HG03025 (cell line): ENCODE measurements around the gene OR7G2.
"Not testable (repeated sequence)": the region's sequence is repeated elsewhere in the genome, so short reads cannot be mapped to it uniquely, and the experiment has no call there.

ENCODE experiments used
- ATAC-seq: cut with Tn5 transposase; IDR thresholded peaks from one replicate; pipeline ENCODE4 v1.9.1; 2021; ENCODE audit warnings: mild to moderate bottlenecking, moderate library complexity; ENCODE audit not compliant: unreplicated experiment, low FRiP score

The OR7G2 gene

DNA sequence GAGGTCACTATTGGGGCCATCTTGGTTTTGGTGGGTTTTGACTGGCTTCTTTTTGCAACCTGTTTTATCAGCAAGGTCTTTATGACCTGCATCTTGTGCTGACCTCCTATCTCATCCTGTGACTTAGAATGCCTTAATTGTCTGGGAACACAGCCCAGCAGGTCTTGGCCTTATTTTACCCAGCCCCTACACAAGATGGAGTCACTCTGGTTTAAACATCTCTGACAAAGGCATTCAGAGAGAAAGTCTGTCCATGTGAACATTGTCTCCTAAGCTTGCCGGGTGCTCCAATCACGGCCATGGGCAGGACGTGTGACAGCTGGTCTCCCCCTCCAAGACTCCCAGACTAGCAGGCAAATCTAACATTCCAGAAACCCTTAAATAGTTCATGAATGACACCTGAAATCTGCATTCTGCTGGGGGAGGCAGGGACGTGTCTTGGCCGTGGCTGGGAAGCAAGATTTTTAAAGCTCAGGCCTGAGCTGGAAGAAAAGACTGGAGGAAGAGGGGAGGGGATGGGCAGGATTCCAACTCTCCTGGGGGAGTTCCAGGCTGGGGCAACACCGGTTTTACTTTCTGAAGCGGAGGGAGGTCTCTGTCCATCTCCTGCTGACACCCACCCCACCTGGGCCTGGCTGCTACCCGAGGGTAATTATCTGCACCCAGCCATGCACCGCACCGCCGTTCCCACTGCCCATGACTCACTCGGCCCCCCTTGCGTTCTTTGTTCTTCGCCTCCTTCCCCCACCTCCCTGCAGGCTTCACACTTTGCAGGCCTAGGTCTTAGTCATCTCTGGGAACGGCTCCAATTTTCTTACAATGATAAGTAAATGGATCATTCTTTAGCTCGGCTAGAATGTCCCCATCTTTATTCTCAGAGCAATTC, 32.0 kb downstream of the OR7G2 start:
- ATAC-seq: no peak

DNA sequence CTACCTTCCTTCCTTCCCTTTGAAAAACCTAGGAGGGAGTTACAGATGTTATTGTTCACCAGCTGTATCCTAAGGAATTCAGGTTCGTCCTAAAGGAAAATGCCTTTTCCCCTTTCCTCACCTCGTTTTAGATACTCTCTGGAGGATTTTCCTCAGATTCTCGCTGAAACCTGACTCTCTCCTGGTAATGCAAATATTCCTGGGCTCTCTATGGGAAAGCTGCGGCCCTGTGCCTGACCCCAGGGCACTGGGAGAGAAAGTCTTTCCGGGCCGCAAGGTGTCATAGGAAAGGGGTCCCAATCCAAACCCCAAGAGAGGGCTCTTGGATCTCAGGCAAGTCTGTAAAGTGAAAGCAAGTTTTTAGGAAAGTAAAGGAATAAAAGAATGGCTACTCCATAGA, 33.5 kb downstream of the OR7G2 start:
- no peak for ATAC-seq

DNA sequence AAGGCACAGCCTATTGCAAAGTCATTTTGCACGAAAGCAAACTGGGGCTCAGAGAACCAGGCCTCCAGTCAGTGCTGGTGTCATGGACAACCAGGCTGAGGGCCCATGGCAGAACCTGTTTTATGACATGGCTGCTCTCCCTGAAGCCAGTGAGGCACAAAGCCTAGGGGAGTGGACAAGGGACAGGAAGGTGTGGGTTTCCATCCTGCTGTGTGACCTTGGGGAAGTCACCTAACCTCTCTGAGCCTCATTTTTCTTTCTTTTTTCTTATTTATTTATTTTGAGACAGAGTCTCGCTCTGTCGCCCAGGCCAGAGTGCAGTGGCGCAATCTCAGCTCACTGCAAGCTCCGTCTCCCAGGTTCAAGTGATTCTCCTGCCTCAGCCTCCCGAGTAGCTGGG, 35.6 kb downstream of the OR7G2 start:
- not testable (repeated sequence) for ATAC-seq

DNA sequence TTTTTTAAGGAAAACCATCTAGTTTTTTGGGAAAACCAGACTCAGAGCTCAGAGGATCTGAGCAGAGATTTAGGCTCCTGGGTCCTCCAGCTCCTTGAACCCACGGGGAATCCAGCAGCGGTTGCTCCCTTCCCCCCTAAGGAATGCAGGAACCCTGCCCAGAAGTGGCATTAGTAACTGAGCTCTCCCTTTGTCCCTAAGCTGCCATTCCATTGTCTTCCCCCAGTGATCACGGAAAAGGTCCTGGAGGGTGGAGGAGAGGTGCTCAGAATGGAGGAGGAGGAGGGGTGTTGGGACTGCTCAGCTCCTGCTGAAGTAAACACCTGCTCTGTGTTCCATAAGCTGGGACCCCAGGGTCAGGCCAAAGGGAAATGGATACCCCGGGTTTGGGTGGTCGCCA, 37.2 kb downstream of the OR7G2 start:
- no peak for ATAC-seq

DNA sequence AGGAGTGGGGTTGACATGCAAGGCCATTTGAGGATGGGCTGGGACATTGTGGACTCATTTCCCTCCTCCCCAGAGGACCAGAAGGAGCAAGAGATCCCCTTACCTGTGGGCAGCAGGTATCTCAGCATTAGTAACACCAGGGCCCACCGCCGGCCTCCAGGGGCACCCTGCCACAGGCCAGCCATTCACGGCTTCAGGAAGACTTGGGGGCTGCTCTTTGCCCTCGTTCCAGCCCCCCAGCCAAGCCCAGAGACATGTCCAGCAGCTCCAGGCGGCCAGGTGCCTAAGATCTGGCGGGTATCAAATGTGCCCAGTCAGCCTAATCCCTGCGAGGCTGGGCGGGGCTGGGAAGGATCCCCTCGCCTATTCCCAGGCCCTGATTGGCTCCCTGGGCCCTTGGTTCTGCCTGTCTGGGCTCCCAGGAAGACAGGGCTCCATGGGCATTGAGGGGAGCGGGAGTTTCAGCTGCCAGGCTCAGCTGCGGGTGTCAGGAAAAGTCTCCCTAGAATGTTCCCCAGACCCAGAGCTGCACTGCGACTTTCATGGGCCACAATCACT, 41.7 kb downstream of the OR7G2 start:
- no peak for ATAC-seq

DNA sequence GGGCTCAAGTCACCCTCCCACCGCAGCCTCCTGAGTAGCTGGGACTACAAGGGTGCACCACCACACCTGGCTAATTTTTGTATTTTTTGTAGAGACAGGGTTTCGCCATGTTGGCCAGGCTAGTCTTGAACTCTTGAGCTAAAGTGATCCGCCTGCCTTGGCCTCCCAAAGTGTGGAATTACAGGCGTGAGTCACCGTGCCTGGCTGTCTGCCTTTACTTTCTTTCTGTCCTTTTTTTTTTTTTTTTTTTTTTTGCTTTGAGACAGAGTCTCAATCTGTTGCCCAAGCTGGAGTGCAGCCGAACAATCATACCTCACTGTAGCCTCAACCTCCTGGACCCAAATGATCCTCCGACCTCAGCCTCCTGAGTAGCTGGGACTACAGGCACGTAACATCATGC, 45.4 kb downstream of the OR7G2 start:
- ATAC-seq: no peak

DNA sequence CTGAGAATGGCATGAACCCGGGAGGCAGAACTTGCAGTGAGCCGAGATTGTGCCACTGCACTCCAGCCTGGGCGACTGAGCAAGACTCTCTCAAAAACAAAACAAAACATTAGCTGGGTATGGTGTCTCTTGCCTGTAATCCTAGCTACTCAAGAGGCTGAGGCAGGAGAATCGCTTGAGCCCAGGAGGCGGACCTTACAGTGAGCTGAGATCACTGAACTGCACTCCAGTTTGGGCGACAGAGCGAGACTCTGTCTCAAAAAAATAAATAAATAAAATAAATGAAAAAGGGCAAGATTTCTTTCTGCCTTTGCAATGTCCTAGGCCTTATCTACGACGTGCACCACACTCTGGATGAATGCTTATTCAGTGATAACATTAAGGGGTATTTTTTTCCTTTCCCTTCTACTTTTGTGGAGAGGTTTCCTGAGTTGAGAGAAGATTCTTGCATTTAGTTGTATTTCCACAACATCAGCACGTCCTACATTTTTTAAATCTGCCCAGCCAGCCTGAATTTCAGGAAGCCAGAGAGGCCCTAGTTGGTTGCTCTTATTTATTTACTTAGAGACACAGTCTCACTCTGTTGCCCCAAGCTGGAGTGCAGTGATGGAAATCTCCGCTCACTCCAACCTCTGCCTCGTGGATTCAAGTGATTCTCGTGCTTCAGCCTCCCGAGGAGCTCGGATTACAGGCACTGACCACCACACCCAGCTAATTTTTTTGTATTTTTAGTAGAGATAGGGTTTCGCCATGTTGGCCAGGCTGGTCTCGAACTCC, 46.5 kb downstream of the OR7G2 start:
- no peak for ATAC-seq

DNA sequence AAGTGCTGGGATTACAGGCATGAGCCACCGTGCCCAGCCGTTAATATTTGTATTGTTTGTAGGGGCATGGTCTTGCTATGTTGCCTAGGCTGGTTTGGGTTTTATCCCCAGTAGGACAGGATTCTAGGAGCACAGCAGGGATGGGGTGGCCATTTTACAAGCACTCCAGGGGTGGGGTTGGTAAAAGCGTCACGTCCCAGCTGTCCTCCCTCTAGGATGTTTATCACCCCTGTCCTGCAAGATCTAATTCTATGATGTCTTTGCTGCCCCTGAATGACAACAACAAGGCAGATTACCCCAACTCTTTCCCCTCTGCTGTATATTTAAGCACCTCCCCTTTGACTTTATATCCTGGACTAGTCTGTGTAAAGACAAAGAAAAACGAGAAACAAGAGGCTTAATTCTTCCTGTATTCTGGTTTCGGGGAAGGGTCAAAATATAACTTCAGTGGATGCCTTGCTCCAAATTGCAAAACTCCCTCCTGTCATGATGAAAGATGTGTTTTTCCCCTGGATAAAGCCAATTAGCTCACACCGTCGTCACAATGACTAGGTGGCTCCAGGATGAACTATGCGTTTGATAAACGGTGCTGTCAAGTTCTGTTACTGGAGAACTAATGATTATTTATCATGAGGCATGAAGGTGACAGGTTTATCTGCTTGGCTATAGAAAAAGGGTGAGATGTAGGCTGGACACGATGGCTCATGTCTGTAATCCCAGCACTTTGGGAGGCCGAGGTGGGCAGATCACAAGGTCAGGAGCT, 48.2 kb downstream of the OR7G2 start:
- ATAC-seq: no peak

DNA sequence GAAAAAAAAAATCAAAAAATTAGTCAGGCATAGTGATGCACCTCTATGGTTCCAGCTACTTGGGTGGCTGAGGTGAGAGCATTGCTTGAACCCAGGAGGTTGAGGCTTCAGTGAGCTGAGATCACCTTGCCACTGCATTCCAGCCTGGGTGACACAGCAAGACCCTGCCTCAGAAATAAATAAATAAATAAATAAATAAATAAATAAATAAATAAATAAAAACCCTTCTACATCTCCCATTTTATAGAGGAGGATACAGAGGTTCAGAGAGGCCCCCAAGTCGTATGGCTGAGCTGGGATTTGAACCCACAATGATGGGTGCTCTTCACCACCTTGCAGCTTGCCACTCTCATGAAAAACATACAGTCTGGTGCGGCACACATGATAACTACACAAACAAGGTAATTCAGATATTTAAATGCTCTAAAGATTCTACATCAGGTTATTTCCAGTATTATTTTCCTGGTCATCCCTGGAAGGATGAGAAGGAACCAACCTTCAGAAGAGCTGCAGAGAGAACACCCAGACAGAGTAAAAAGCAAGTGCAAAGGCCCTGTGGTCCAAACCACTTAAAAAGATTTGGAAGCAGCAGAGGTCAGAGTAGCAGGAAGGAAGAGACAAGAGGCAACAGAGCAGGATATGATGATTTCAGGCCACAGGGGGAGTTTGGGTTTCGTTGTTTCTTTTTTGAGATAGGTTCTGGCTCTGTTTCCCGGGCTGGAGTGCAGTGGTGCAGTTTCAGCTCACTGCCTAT, 49.6 kb downstream of the OR7G2 start:
- no peak for ATAC-seq

DNA sequence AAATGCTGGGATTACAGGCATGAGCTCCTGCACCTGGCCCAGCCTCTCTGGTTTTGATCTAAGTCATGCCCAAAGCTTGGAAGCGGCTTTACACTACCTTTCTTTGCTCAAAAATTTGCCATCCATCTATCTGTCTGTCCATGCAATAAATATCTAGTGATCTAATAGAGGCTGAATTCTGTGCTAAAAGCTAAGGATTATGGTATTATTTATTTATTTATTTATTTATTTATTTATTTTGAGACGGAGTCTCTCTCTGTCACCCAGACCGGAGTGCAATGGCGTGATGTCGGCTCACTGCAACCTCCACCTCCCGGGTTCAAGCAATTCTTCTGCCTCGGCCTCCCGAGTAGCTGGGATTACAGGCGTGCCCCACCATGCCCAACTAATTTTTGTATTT, 51.1 kb downstream of the OR7G2 start:
- ATAC-seq: not testable (repeated sequence)

DNA sequence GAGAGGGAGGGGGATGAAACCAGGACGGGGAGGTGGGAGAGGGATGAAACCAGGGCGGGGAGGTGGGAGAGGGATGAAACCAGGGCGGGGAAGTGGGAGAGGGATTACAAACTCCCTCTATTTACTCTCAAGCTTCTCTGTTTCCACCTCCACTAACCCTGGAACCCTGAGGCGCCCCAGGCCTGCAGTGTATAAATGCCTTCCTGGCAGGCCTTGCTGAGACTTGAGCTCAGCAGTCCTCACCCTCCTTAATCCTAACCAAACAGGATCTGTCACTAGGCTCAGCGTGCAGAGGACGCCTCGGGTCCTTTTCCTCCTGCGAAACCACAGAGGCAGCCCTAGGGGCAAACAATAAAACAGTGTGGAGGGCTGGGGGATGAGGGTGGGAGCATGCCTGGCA, 52.5 kb downstream of the OR7G2 start:
- no peak for ATAC-seq

DNA sequence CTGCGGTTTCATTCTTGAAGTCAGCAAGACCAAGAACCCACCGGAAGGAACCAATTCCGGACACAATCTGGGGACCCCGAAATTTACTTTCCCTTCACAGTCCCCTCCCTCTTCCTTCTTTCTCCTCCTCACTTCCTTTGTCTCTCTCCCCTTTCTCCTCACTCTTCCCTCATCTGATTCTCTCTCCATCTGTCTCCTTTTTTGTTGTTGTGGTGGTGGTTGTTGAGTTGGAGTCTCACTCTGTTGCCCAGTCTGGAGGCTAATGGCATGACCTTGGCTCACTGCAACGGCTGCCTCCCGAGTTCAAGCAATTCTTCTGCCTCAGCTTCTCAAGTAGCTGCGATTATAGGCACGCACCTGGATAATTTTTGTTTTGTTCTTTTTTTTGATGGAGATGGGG, 53.1 kb downstream of the OR7G2 start:
- no peak for ATAC-seq

DNA sequence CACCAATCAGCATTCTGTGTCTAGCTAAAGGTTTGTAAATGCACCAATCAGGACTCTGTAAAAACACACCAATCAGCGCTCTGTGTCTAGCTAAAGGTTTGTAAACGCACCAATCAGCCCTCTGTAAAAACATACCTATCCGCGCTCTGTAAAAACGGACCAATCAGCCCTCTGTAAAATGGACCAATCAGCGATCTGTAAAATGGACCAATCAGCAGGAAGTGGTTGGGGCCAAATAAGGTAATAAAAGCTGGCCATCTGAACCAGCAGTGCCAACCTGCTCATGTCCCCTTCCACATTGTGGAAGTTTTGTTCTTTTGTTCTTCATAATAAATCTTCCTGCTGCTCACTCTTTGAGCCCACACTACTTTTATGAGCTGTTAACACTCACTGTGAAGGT, 53.6 kb downstream of the OR7G2 start:
- ATAC-seq: not testable (repeated sequence)

DNA sequence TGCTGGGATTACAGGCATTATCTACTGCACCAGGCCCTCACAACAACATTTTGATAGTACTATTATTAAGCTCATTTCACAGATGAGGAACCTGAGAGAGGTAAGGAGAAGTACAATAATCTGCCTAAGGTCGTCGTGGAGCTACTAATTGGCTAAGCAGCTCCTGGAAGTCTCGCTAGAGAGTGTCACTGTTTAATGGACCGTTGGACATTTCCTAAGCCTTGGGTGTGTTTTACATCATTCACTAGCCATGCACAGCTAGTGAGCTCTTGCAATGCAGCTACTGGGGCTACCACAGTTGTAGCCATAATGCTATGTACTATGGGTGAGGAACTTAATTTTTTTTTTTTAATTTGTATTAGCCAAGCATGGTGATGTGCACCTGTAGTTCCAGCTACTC, 54.4 kb downstream of the OR7G2 start:
- no peak for ATAC-seq
